ENCODE results near the gene GPR137C.
"Not testable (repeated sequence)": the region's sequence is repeated elsewhere in the genome, so short reads cannot be mapped to it uniquely, and the experiment has no call there.

The GPR137C gene

DNA sequence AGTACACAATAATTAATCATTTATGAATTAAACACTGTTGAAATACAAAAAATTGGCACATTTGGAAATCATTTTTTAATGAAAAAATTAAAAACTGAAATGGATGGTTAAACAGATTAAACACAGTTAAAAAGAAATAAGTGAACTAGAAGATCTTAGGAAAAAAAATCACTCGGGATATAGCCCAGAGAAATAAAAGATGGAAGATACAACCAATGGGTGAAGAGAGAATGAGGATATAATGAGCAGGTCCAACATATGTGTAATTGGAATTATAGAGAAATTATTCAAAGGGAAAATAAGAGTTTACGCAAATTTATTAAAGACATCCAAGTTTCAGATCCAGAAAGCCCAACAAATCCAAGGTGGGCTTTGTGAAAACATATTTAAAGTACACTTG lies 6.1 kb downstream of the GPR137C start:
- DNase-seq (ENCODE audit: low read depth in 2 of 3, low spot score in 1 of 3) = no peak

DNA sequence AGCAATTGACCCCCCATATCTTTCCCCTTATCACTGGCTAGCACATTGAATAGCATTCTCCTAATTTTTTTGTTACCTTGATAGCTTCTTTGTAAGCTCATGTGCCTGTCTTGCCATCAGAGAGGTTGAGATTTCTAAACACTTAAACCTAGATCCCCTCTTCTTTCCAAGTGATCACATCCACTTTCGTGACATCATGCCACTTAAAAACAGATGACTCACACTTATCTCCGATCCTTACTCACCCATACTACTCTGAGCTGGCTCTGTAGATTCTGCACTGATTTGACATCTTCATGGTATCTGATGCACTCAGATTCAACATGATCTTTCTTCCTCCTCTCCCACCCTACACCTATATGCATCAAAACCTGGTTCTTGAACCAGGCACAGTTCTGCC lies 10.5 kb downstream of the GPR137C start:
- DNase-seq (ENCODE audit: low read depth in 2 of 3, low spot score in 1 of 3) = no peak

DNA sequence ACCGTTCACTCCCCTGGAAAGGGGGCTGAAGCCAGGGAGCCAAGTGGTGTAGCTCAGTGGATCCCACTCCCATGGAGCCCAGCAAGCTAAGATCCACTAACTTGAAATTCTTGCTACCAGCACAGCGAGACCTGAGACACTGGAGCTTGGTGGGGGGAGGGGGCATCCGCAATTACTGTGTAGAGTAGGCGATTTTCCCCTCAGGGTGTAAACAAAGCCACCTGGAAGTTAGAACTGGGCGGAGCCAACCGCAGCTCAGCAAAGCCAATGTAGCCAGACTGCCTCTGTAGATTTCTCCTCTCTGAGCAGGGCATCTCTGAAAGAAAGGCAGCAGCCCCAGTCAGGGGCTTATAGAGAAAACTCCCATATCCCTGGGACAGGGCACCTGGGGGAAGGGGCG lies 15.8 kb downstream of the GPR137C start:
- DNase-seq (ENCODE audit: low read depth in 2 of 3, low spot score in 1 of 3) = not testable (repeated sequence)

DNA sequence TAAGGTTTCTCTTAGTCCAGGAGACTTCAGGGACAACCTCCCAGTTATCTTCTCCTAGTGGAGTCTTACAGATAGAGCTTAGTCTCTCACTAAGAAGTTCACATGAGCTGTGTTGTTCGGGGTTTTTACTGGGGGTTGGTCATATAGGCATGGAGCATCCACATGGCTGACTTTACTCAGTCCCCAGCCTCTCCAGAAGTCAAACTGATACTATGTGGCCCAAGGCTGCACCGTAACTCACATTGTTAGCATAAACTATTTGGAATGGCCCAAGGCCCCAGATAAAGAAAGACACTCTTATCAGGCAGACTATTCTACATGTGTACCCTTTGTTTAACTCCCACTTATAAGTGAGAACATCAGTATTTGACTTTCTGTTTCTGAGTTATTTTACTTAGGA lies 23.2 kb downstream of the GPR137C start:
- no peak for DNase-seq (ENCODE audit: low read depth in 2 of 3, low spot score in 1 of 3)

DNA sequence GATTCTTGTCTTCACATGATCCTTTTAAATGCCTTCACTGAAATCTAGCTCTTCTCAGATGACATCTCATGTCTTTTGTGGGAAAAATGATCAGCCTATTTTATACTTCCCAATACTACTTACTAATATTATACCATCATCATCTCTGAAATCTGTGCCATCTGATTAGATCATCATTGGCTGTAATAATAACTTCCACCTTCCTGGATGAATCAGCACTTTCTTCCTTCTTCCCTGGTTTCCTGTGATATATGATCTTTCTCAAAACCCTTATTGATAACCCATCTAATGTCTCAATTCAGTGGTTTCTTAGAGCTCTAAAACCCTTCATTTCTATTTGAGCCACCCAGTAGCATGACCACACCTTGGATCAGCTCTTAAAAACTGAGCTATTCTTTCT lies 30.9 kb downstream of the GPR137C start:
- no peak for DNase-seq (ENCODE audit: low read depth in 2 of 3, low spot score in 1 of 3)

DNA sequence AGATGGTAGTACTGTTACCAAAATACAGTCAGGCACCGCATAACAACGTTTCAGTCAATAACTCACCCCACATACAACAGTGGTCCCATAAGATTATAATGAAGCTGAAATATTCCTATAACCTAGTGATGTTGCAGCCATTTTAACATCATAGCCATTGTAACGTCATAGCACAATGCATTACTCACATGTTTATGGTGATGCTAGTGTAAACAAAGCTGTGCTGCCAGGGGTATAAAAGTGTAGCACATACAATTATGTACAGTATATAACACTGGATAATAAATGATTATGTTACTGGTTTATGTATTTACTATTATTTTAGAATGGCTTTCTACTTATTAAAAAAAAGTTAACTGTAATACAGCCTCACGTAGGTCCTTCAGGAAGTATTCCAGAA lies 37.0 kb downstream of the GPR137C start:
- DNase-seq (ENCODE audit: low read depth in 2 of 3, low spot score in 1 of 3) = no peak

DNA sequence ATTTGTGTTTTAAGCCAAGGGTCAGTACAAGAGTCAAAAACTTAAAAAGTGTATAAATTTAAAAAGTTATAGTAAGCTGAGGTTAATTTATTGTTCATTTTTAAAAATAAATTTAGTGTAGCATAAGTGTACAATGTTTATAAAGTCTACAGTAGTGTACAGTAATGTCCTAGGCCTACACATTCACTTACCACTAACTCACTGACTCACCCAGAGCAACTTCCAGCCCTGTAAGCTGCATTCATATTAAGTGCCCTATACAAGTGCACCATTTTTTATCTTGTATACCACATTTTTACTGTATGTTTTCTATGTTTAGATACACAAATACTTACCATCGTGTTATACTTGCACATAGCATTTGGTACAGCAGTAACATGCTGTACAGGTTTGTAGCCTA lies 37.7 kb downstream of the GPR137C start:
- DNase-seq (ENCODE audit: low read depth in 2 of 3, low spot score in 1 of 3) = no peak

DNA sequence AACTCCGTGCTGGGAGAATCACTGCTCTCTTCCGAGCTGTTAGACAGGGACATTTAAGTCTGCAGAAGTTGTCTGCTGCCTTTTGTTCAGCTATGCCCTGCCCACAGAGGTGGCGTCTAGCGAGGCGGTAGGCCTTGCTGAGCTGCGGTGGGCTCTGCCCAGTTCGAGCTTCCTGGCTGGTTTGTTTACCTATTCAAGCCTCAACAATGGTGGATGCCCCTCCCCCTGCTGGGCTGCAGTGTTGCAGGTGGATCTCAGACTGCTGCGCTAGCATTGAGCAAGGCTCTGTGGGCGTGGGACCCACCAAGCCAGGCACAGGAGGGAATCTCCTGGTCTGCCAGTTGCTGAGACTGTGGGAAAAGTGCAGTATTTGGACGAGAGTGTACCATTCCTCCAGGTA lies 43.7 kb downstream of the GPR137C start:
- no peak for DNase-seq (ENCODE audit: low read depth in 2 of 3, low spot score in 1 of 3)

DNA sequence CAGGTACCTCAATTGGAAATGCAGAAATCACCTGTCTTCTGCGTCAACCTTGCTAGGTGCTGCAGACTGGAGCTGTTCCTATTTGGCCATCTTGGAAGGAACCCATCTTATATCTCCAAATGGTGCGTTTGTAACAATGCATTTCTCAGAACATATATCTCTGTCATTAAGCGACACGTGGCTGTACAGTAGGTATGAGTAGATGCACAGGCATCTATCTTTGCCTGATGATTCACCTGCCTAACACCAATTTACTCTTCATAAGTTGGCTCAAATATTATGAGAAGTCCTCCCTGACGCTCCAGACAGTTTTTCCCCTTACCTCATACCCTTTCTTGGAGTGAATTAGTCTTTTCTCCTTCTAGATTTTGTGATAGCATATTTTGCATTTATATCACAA lies 44.2 kb downstream of the GPR137C start:
- DNase-seq (ENCODE audit: low read depth in 2 of 3, low spot score in 1 of 3) = no peak

DNA sequence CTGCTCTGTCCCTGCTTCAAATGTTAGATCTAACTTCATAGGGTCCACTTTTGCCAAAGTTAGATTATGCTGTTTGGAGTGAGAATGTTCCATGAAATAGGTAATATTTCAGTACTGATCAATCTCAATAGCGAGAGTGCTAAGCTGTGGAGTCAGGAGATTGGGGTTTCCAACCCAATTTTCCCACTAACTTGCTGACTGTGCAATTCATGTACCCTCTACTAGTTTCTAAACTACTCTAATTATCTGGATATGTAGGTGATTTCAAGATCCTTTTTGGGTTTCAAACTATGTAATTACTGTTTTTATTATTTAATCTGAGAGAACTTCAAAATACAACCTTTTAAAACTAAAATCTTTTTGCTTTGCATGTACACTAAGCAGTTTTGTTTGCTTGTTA lies 45.9 kb downstream of the GPR137C start:
- no peak for DNase-seq (ENCODE audit: low read depth in 2 of 3, low spot score in 1 of 3)

DNA sequence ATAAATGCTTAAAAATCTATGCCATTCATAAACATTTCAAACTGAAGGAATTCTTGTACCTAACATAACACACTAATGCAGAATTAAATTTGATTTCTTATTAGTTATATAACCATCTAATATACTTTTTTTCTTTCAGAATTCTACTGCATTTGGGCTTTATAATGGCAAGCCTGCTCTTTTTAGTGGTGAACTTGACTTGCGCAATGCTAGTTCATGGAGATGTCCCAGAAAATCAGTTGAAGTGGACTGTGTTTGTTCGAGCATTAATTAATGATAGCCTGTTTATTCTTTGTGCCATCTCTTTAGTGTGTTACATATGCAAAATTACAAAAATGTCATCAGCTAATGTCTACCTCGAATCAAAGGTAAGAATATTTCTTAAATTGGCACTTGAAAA lies 47.3 kb downstream of the GPR137C start:
- no peak for DNase-seq (ENCODE audit: low read depth in 2 of 3, low spot score in 1 of 3)

DNA sequence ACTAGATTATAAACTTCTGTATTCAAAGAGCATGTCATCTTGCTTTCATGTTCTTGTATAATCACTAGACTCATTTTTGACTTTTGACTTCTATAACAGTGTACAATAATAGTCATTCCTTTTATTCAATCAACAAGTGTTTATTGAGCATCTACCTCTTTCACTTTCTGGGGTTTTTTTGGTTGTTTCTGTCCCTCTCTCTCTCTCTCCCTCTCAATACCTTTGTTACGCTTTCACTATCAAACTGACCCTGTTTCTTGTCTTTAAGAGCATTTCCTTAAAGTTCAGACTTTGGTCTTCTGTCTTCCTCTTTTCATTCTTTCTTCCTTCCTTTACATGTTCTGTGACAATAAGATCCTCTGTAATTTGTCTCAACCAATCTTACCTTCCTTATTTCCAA lies 49.5 kb downstream of the GPR137C start:
- no peak for DNase-seq (ENCODE audit: low read depth in 2 of 3, low spot score in 1 of 3)

DNA sequence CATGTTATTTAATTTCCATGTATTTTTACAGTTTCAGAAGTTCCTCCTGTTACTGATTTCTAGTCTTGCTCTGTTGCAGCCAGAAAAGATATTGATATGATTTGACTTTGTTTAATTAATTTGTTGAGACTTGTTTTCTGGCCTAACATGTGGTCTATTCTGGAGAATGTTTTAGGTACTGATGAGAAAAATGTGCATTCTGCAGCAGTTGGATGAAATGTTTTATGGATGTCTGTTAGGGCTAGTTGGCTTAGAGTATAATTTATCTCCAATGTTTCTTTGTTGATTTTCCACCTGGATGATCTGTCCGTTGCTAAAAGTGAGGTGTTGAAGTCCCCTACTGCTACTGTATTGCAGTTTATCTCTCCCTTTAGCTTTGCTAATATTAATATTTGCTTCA lies 54.4 kb downstream of the GPR137C start:
- no peak for DNase-seq (ENCODE audit: low read depth in 2 of 3, low spot score in 1 of 3)

DNA sequence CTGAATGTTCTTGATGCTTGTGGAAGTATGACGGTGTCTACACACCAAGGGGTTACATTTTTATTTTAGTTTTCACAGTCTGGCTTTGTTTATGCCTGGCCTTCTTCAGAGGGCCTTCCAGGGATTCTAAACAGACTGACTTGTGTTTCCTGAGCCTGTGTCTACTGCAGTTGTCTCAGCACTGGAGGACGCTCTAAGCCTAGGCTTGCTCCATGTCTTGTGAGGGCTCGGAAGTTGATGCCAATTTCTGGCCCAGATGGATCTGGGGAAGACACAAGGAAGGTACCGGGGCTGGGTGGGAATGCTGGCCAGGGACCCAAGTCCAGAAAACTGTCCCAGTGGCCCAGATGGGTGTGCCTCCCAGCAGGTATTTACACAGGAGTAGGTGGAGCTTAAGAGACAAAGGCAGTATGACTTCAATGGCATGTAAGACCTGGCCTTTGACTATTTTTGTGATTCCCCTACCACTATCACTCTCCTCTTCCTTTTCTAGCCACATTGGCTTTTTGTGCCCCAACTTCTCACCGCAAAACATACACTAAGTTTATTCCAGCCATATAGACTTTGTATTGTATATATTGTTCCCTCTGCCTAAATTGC lies 56.9 kb downstream of the GPR137C start:
- no peak for DNase-seq (ENCODE audit: low read depth in 2 of 3, low spot score in 1 of 3)

DNA sequence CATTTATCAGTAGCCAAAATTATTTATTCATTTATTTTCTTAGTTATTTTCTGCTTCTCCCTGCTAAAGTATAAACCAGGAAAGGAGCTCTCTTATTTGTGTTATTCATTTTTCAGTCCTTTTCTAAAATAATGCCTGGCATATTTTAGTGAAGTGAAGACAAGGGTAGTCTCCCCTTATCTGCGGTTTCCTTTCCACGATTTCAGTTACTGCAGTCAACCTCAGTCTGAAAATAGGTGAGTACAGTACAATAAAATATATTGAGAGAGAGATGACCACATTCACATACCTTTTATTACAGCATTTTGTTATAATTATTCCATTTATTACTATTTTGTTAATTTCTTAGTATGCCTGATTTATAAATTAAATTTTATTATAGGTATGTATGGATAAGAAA lies 57.6 kb downstream of the GPR137C start:
- DNase-seq (ENCODE audit: low read depth in 2 of 3, low spot score in 1 of 3) = no peak

DNA sequence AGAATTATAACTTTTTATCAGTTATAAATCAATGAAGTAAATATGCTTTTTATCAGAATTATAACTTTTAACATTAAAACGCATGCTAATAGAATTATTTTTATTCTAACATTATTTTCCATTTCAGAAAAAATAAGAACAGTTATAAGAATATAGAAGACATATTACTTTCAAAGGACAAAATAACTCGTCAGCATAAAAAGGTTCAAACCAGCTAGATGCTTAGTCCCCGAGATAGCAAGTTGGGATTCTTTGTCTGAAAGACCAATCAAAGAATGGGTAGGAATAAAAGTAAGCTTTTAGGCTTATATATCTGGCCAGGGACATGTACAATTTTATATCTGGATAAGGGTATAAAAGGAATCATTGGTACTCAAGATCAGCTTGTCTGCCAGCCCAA lies 66.0 kb downstream of the GPR137C start:
- no peak for DNase-seq (ENCODE audit: low read depth in 2 of 3, low spot score in 1 of 3)

DNA sequence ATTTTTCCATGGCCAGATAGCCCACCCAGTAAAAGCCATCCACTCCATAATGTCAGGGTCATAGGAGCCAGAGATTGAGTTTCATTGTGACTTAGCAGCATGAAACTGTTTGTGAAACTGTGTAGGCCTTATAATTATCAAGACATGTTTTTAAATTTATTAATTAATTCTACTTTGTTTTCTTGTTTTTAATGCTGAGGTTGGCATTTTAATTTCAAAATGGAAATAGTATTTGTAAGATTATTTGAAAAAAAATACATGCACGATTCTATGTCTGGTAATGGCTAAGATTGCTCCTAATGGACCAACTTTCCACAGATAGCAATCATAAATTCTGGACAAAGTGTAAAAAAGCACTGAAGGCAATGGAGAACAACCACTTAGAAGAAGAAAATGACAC lies 67.1 kb downstream of the GPR137C start:
- no peak for DNase-seq (ENCODE audit: low read depth in 2 of 3, low spot score in 1 of 3)

DNA sequence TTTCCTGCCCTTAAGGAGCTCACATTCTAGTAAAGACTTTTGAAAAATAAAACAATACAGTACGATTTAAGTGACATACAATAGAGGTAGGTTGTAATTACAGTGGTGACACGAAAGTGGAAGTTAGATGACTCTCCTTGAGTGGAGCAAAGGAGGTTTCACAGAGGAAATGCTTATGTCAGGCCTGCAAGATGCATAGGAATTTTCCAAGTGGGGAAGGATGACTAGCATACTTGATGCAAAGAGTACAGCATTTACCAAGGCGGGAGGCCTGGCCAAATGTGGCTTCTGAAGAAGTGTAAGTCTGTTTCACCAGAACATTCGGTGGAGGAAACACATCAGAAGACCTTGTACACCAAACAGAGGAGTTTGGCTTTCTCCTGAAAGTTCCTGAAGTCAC lies 87.5 kb downstream of the GPR137C start:
- peak in 2 of 3 donors; percentile 12 to 20 for DNase-seq (ENCODE audit: low read depth in 2 of 3, low spot score in 1 of 3)

DNA sequence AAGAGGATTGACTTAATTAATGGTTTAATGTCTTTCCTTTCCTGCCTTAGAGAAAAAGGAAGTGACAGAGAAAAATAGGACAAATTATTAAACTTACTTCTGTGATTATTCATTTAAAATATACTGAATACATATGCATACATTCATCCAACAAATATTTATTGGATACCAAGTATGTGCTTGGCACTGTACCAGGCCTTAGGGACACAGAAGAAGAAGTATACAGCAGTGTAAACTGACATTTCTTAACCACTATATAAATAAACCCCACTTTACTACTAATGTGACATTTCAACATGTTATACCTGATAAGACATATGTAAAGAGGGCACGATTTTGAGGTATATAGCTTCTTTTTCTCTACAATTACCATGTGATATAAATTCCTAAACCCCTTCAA lies 89.1 kb downstream of the GPR137C start:
- DNase-seq (ENCODE audit: low read depth in 2 of 3, low spot score in 1 of 3) = no peak

DNA sequence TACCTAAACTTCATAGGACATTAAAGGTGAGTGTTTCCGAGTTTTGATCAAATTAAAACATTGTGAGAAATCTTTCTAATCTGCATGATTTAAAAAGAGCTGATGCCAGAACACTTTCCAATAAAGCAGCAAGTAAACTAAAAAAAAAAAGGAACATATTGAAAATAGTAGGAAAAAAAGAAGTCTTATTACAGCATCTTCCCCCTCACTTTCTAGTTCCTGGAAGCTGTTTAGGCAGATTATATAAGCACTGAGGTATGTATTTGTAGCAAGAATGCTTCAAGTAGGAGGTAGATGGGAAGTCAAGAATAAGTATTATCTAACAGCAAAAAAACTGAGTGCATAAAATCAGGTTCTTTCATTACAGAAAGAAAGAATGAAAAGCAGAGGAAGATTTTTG lies 96.9 kb downstream of the GPR137C start:
- DNase-seq (ENCODE audit: low read depth in 2 of 3, low spot score in 1 of 3) = no peak

DNA sequence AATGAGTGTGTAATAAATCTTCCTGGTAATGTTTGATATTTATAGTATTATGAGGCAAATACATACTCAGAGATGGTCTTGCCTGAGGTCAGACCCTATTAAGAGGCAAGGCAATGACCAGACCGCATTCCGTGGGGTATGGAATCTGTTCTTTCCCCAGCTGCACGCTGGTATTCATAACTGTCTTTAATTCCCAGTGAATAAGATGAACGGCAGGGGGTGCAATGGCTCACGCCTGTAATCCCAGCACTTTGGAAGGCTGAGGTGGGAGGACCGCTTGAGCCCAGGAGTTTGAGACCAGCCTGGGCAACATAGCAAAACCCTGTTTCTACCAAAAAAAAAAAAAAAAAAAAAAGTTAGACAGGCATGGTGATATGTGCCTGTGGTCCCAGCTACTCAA lies 98.1 kb downstream of the GPR137C start:
- no peak for DNase-seq (ENCODE audit: low read depth in 2 of 3, low spot score in 1 of 3)

DNA sequence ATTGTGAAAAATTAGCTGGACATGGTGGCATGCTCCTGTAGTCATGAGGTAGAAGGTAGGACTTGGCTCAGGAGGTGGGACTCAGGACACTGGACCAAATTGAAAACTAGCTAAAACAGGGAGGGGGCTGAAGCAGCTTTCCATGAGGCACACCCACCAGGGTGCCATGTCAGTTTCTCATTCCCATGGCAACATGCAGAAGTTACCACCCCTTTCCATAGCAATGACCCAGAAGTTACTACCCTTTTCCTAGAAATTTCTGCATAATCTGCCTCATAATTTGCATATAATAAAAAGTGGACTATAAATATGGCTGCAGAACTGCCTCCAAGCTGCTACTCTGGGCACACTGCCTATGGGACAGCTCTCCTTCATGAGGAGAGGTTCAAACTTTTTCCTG lies 104.3 kb downstream of the GPR137C start:
- no peak for DNase-seq (ENCODE audit: low read depth in 2 of 3, low spot score in 1 of 3)

DNA sequence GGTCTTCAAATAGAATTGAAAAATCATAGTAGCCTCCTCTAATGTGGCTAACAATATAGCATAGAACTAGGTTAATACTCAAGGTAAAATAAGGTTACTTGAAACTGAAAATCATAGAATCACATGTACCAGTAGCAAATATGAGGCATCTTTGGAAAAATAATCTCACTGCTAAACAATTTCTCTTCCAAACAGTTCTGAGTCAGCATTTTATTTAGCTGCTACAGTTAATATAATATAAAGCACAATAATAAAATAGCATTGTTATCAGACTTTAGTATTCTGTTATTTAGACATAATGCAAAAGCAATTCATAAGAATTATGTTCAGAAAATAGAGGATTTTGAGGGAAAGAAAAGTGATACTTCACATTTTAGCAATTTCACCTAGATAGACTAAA lies 107.7 kb downstream of the GPR137C start:
- DNase-seq (ENCODE audit: low read depth in 2 of 3, low spot score in 1 of 3) = no peak

DNA sequence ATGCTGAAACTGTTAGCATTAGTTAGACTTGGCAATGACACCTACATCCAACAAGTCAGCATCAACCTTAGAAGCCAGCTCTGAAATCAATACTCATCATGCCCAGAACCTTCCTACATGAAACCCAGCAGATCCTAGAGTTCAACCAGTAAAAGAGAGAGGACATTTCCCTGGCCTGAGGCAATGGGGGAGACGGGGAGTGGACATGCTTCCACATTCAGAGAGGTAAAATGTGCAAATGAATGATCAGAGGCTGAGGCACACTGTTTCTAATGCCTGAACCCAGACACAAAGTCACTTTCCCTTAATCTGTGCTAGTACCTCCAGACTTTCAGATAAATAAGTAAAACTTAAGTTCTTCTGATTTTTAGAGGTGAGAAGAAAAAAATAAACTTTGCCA lies 108.2 kb downstream of the GPR137C start:
- DNase-seq (ENCODE audit: low read depth in 2 of 3, low spot score in 1 of 3) = no peak

Data from stimulated activated CD4-positive, alpha-beta T cell treated with anti-CD3 and anti-CD28 coated beads, Interleukin-12 subunit alpha, Interleukin-12 subunit beta, amount 100 ng/mL, for 48 hours (primary cell).